Astrocyte (in vitro differentiated cells and primary cell): ENCODE measurements around the gene LMBRD1.

ENCODE experiments used
- CTCF ChIP-seq: IDR thresholded peaks from 2 replicates; pipeline ENCODE4 v1.5.1; 2011; ENCODE audit warnings: low read depth, mild to moderate bottlenecking, inconsistent platforms, low read length, moderate library complexity; ENCODE audit not compliant: insufficient read depth
- EZH2 ChIP-seq: IDR thresholded peaks from 2 replicates; pipeline ENCODE4 v1.6.1; 2012; ENCODE audit warnings: mild to moderate bottlenecking, low read length, inconsistent platforms; ENCODE audit not compliant: insufficient read depth

GRCh38 chr6:69722683-69723082 is 74.1 kb downstream of the LMBRD1 start:
- TF ChIP-seq CTCF: no peak
- TF ChIP-seq EZH2: no peak
